Measurements from ENCODE around the gene LZTS2. TPM values are rescaled to one million over a fixed set of nuclear protein-coding genes. Genes with fewer than 3 reads are reported as not detected.

The LZTS2 gene
- total RNA-seq, 2 experiments from 2014 or later, result 12.6 to 12.7 TPM

GRCh38 chr10:100982916-100983830 is 16.4 kb upstream of the LZTS2 start:
- peaks cover 4% of the 10 kb centered on the region for H3K36me3 Mint-ChIP-seq
- H3K4me1 Mint-ChIP-seq, result peaks cover 21% of the 10 kb centered on the region
- no peak for DNase-seq
- H3K9me3 Mint-ChIP-seq (ENCODE audit: low read depth), result no peaks in the 10 kb centered on the region
- no peaks in the 10 kb centered on the region for H3K27me3 Mint-ChIP-seq
- CTCF ChIA-PET, result interaction anchor here (1.1 kb wide), 1 partner anchor 55 kb away, joined by 3 read pairs; no protein-coding TSS in a partner anchor
- H3K4me3 Mint-ChIP-seq, result no peak overlapping the region
- H3K27ac Mint-ChIP-seq, result no peak overlapping the region
- no peak for ATAC-seq

GRCh38 chr10:100983868-100984671 is 15.5 kb upstream of the LZTS2 start:
- H3K9me3 Mint-ChIP-seq (ENCODE audit: low read depth), result no peaks in the 10 kb centered on the region
- ATAC-seq, result no peak
- peaks cover 25% of the 10 kb centered on the region for H3K4me1 Mint-ChIP-seq
- no peak for DNase-seq
- peaks cover 4% of the 10 kb centered on the region for H3K36me3 Mint-ChIP-seq
- H3K27me3 Mint-ChIP-seq, result no peaks in the 10 kb centered on the region
- no peak overlapping the region for H3K27ac Mint-ChIP-seq
- CTCF ChIA-PET, result interaction anchor here (1.1 kb wide), 1 partner anchor 56 kb away, joined by 3 read pairs; no protein-coding TSS in a partner anchor
- no peak overlapping the region for H3K4me3 Mint-ChIP-seq

GRCh38 chr10:100984672-100985177 is 14.9 kb upstream of the LZTS2 start:
- H3K4me3 Mint-ChIP-seq, result no peak overlapping the region
- DNase-seq (no peak), ATAC-seq (no peak)
- CTCF ChIA-PET, result interaction anchor here (1.1 to 4.8 kb wide), 3 partner anchors 13 to 57 kb away, joined by 3 to 41 read pairs (median 12); no protein-coding TSS in a partner anchor
- no peak overlapping the region for H3K27ac Mint-ChIP-seq
- H3K9me3 Mint-ChIP-seq (ENCODE audit: low read depth), result no peaks in the 10 kb centered on the region
- peaks cover 4% of the 10 kb centered on the region for H3K36me3 Mint-ChIP-seq
- peaks cover 30% of the 10 kb centered on the region for H3K4me1 Mint-ChIP-seq
- no peaks in the 10 kb centered on the region for H3K27me3 Mint-ChIP-seq

- CTCF ChIA-PET, result interaction anchor here (3.1 to 4.8 kb wide), 2 partner anchors 12 to 29 kb away, joined by 12 to 41 read pairs; no protein-coding TSS in a partner anchor
- Mint-ChIP-seq H3K27me3 (no peaks in the 10 kb centered on the region), H3K36me3 (peaks cover 5% of the 10 kb centered on the region), H3K9me3 (ENCODE audit: low read depth) (no peaks in the 10 kb centered on the region), H3K4me3 (no peak overlapping the region), H3K4me1 (peaks cover 32% of the 10 kb centered on the region), H3K27ac (no peak overlapping the region)
- no peak for ATAC-seq
- no peak for DNase-seq
Observed at GRCh38 chr10:100985336-100985735, 14.3 kb upstream of the LZTS2 start.

GRCh38 chr10:100986623-100986951 is 13.0 kb upstream of the LZTS2 start:
- Mint-ChIP-seq H3K4me1 (peaks cover 37% of the 10 kb centered on the region), H3K9me3 (ENCODE audit: low read depth) (no peaks in the 10 kb centered on the region), H3K27ac (peak overlapping the region; percentile 85), H3K36me3 (peaks cover 16% of the 10 kb centered on the region), H3K27me3 (no peaks in the 10 kb centered on the region), H3K4me3 (peak overlapping the region; percentile 91)
- no peak for DNase-seq
- ATAC-seq, result no peak
- CTCF ChIA-PET, result interaction anchor here (0.8 to 4.8 kb wide), 7 partner anchors 11 to 468 kb away, joined by 3 to 41 read pairs (median 7); partner anchors contain the start of genes LZTS2 and SEMA4G

DNA sequence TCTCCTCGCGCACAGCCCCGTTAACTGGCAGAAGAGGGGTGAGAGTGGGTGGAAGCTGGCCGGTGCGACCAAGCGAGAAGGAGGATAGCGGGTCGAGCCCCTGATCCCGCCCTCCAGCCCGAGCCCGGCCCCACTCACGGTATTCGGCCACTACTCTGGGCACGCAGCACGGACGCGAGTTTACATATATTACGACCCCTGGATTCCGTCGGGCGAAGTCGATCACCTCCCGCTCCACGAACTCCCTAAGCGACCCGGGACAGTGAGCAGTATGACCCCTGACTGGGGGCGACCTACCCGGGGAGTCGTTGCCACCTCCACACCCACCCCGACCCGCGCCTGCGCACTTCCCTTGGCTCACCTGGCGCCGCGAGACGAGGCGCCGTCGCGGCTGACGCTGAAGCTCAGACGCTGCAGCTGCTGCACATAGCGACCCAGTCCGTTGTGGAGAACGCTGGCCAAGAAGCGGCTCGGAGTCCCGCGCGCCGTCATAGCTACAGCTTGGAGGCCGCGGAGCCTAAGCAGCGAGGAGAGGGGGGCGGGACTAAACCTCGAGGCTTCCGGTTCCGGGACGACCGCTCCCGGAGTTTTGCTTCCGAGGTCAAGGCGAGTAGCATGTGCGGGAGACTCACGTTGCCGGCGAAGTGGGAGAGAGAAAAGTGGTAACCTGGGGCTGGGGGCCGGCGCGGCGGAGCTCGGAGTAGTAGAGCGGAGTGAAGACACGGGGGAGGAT is 12.5 kb upstream of the LZTS2 start, which contains the start of the genes MRPL43 and TWNK:
Gene MRPL43 (minus strand): TSS at position 546 of the 733 bp plus-strand sequence. CDS start 54 bp downstream, at position 492.
Gene TWNK (plus strand): TSS at position 592 of the 733 bp plus-strand sequence. CDS start 668 bp downstream, outside the sequence.
- H3K9me3 Mint-ChIP-seq (ENCODE audit: low read depth), result no peaks in the 10 kb centered on the region
- no peaks in the 10 kb centered on the region for H3K27me3 Mint-ChIP-seq
- peaks cover 37% of the 10 kb centered on the region for H3K4me1 Mint-ChIP-seq
- DNase-seq (peak; percentile 90), ATAC-seq (peak; percentile 97)
- peaks cover 16% of the 10 kb centered on the region for H3K36me3 Mint-ChIP-seq
- peak within 1 kb of the TSS; percentile 91 for H3K4me3 Mint-ChIP-seq
- peak within 1 kb of the TSS; percentile 85 for H3K27ac Mint-ChIP-seq
- CTCF ChIA-PET, result interaction anchor here (1.4 to 4.8 kb wide), 6 partner anchors 10 to 468 kb away, joined by 3 to 41 read pairs (median 8); partner anchors contain the start of genes LZTS2 and SEMA4G

GRCh38 chr10:100987685-100988049 is 11.9 kb upstream of the LZTS2 start:
- H3K4me1 Mint-ChIP-seq, result peaks cover 37% of the 10 kb centered on the region
- CTCF ChIA-PET, result interaction anchor here (1.4 to 4.8 kb wide), 4 partner anchors 10 to 469 kb away, joined by 3 to 41 read pairs (median 10); no protein-coding TSS in a partner anchor

GRCh38 chr10:100988166-100988565 is 11.4 kb upstream of the LZTS2 start:
- DNase-seq, result no peak
- CTCF ChIA-PET, result interaction anchor here (3.6 to 4.8 kb wide), 2 partner anchors 9 to 23 kb away, joined by 8 to 41 read pairs; no protein-coding TSS in a partner anchor
- Mint-ChIP-seq H3K27ac (peak overlapping the region; percentile 85), H3K27me3 (no peaks in the 10 kb centered on the region), H3K4me3 (peak overlapping the region; percentile 91), H3K9me3 (ENCODE audit: low read depth) (no peaks in the 10 kb centered on the region), H3K36me3 (peaks cover 19% of the 10 kb centered on the region), H3K4me1 (peaks cover 37% of the 10 kb centered on the region)
- no peak for ATAC-seq

More at GRCh38 chr10:100987685-100988049, 11.9 kb upstream of the LZTS2 start:
- Mint-ChIP-seq H3K27ac (peak overlapping the region; percentile 85), H3K27me3 (no peaks in the 10 kb centered on the region), H3K9me3 (ENCODE audit: low read depth) (no peaks in the 10 kb centered on the region), H3K4me3 (peak overlapping the region; percentile 91), H3K36me3 (peaks cover 17% of the 10 kb centered on the region)
- ATAC-seq (no peak), DNase-seq (no peak)

DNA sequence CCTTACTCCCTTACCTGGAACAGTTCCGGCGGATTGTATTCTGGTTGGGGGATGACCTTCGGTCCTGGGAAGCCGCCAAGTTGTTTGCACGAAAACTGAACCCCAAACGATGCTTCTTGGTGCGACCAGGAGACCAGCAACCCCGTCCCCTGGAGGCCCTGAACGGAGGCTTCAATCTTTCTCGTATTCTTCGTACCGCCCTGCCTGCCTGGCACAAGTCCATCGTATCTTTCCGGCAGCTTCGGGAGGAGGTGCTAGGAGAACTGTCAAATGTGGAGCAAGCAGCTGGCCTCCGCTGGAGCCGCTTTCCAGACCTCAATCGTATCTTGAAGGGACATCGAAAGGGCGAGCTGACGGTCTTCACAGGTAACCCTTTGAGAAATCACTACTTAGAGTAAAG is 10.5 kb upstream of the LZTS2 start:
- peaks cover 22% of the 10 kb centered on the region for H3K36me3 Mint-ChIP-seq

DNA sequence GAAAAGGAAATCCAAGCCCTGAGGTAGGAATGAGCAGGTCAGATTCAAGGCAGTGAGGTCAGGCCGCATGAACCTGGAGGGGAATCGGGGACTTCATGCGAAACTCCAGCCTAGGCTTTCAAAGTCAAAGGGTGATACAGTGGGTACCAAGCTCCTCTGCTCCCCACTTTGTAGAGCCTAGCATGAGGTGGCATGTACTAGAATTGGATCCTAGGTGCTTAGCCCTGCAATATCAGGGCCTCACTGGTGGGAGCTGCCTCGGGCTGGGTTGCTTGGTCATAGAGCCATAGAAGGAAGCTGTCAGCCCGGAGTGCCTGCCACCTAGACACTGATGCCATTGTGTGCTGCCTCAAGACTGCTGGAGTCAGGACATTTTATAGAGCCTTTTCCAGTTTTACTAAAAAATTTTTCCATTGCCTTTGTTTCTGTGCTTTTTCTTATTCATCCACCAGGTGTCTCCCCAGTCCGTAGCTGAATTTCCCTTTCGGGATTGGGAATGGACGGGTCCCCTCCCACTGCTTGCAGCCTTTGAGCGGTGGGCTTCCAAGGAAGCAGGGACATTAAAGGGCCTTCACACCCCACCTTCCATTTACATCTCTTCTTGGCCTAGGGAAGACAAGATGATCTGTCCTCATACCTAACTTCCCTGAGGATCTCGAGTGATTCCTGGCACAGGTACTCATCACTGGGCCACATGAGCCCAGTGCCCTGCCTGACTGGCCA is 5.5 kb upstream of the LZTS2 start:
- CTCF ChIA-PET, result interaction anchor here (1.0 to 13.2 kb wide), 4 partner anchors 18 to 38 kb away, joined by 3 to 174 read pairs (median 4); partner anchors contain the start of gene SEMA4G

More for the DNA sequence above, 10.5 kb upstream of the LZTS2 start:
- peaks cover 37% of the 10 kb centered on the region for H3K4me1 Mint-ChIP-seq
- ATAC-seq (no peak), DNase-seq (no peak)
- H3K4me3 Mint-ChIP-seq, result no peak overlapping the region
- no peaks in the 10 kb centered on the region for H3K27me3 Mint-ChIP-seq
- no peaks in the 10 kb centered on the region for H3K9me3 Mint-ChIP-seq (ENCODE audit: low read depth)
- CTCF ChIA-PET, result interaction anchor here (1.4 to 4.8 kb wide), 3 partner anchors 8 to 42 kb away, joined by 3 to 41 read pairs (median 8); partner anchors contain the start of genes PDZD7 and SFXN3
- H3K27ac Mint-ChIP-seq, result no peak overlapping the region

GRCh38 chr10:100995181-100995580 is 4.4 kb upstream of the LZTS2 start:
- Mint-ChIP-seq H3K9me3 (ENCODE audit: low read depth) (no peaks in the 10 kb centered on the region), H3K36me3 (peaks cover 18% of the 10 kb centered on the region), H3K4me3 (no peak overlapping the region), H3K27me3 (no peaks in the 10 kb centered on the region), H3K27ac (no peak overlapping the region), H3K4me1 (peaks cover 24% of the 10 kb centered on the region)
- no peak for ATAC-seq
- no peak for DNase-seq
- CTCF ChIA-PET, result interaction anchor here (1.8 to 13.2 kb wide), 3 partner anchors 17 to 35 kb away, joined by 4 to 174 read pairs (median 49); partner anchors contain the start of genes PDZD7 and SFXN3

More for the DNA sequence above, 5.5 kb upstream of the LZTS2 start:
- peaks cover 30% of the 10 kb centered on the region for H3K4me1 Mint-ChIP-seq
- no peak for ATAC-seq
- peak overlapping the region; percentile 4 for H3K27ac Mint-ChIP-seq
- no peak for DNase-seq
- H3K27me3 Mint-ChIP-seq, result no peaks in the 10 kb centered on the region
- H3K9me3 Mint-ChIP-seq (ENCODE audit: low read depth), result no peaks in the 10 kb centered on the region
- H3K4me3 Mint-ChIP-seq, result no peak overlapping the region
- peaks cover 18% of the 10 kb centered on the region for H3K36me3 Mint-ChIP-seq
